CD4-positive, alpha-beta memory T cell (primary cell): ENCODE results near the gene DEXI. TPM values are rescaled to one million over a fixed set of nuclear protein-coding genes. Genes with fewer than 3 reads are reported as not detected.
A peak's percentile ranks its signal among the peaks of the same experiment; 100 is the strongest.

Experiments
- CTCF ChIA-PET: fragments of 350-600 bp; sonication (Branson Sonifier 250); formaldehyde crosslinking; loops from one replicate; lab custom pipeline; 2021; ENCODE audit warnings: inconsistent platforms; ENCODE audit not compliant: partially characterized antibody; lab: Charles Lee
- POLR2A ChIA-PET: fragments of 350-600 bp; sonication (Branson Sonifier 250); formaldehyde crosslinking; loops from one replicate; lab custom pipeline; 2021; ENCODE audit not compliant: partially characterized antibody; lab: Charles Lee
- DNase-seq, 5 donors: peaks; one replicate each; pipeline versions ENCODE4 v3.0.0 to v3.0.0-alpha.2; 2020 to 2022; ENCODE audit warnings: mixed read lengths in 1 of 5
- H3K27ac ChIP-seq: one replicate; pipeline ENCODE4 v1.7.0; 2013; ENCODE audit warnings: low read depth, low read length
- H3K27me3 ChIP-seq: 2 replicates; pipeline ENCODE4 v1.7.0; 2013; ENCODE audit warnings: mild to moderate bottlenecking, low read length, moderate library complexity; ENCODE audit not compliant: insufficient read depth
- H3K36me3 ChIP-seq: 2 replicates; pipeline ENCODE4 v1.7.0; 2013; ENCODE audit warnings: mild to moderate bottlenecking, low read length, moderate library complexity; ENCODE audit not compliant: insufficient read depth
- H3K4me1 ChIP-seq: 2 replicates; pipeline ENCODE4 v1.7.0; 2013; ENCODE audit warnings: mild to moderate bottlenecking, low read length, moderate library complexity; ENCODE audit not compliant: insufficient read depth
- H3K4me3 ChIP-seq, 2 donors: one replicate each; pipeline ENCODE4 v1.7.0; 2013; ENCODE audit warnings: low read length in 2 of 2, mild to moderate bottlenecking in 1 of 2
- H3K9me3 ChIP-seq, 2 donors: one replicate each; pipeline ENCODE4 v1.7.0; 2013; ENCODE audit warnings: low read length in 2 of 2, control low read depth in 1 of 2; ENCODE audit not compliant: control insufficient read depth in 1 of 2
- H3K27ac Mint-ChIP-seq, 7 donors: one replicate each; pipeline ENCODE4 v1.8.0; 2020 to 2021; ENCODE audit warnings: mixed read lengths in 7 of 7, mild to moderate bottlenecking in 6 of 7, inconsistent platforms in 3 of 7, moderate library complexity in 3 of 7
- H3K27me3 Mint-ChIP-seq, 2 donors: one replicate each; pipeline ENCODE4 v1.8.0; 2020 to 2021; ENCODE audit warnings: mixed read lengths in 2 of 2
- H3K36me3 Mint-ChIP-seq, 2 donors: one replicate each; pipeline ENCODE4 v1.8.0; 2020 to 2021; ENCODE audit warnings: mixed read lengths in 2 of 2, inconsistent platforms in 1 of 2, mild to moderate bottlenecking in 1 of 2
- H3K4me1 Mint-ChIP-seq, 4 donors: one replicate each; pipeline ENCODE4 v1.8.0; 2020 to 2021; ENCODE audit warnings: mixed read lengths in 4 of 4, mild to moderate bottlenecking in 1 of 4
- H3K4me3 Mint-ChIP-seq, 8 donors: one replicate each; pipeline ENCODE4 v1.8.0; 2020 to 2021; ENCODE audit warnings: mixed read lengths in 8 of 8, mild to moderate bottlenecking in 7 of 8, moderate library complexity in 6 of 8, inconsistent platforms in 3 of 8
- H3K9me3 Mint-ChIP-seq, 8 donors: one replicate each; pipeline ENCODE4 v1.8.0; 2020 to 2021; ENCODE audit warnings: mixed read lengths in 8 of 8, mild to moderate bottlenecking in 5 of 8, inconsistent platforms in 3 of 8, moderate library complexity in 1 of 8
- intact Hi-C: fragments of 100-400 bp; cut with micrococcal nuclease; formaldehyde crosslinking; loops from one replicate; pipeline ENCODE4 v1.15.1; 2023
- polyA plus RNA-seq, 2 donors: library from polyadenylated mRNA; unstranded; fragments of 300-500 nt; fragmentation: Illumina TruSeq; gene quantifications; one replicate each; pipeline ENCODE4 v1.2.3, GENCODE V29; 2021
- total RNA-seq, 2 experiments: library from RNA; stranded (reverse); gene quantifications; one replicate each; pipeline ENCODE4 v1.2.3, GENCODE V29; 2021

The DEXI gene
- total and polyA plus RNA-seq, 4 experiments from 2014 or later: 37.9 to 66.3 (median 50.7) TPM

DNA sequence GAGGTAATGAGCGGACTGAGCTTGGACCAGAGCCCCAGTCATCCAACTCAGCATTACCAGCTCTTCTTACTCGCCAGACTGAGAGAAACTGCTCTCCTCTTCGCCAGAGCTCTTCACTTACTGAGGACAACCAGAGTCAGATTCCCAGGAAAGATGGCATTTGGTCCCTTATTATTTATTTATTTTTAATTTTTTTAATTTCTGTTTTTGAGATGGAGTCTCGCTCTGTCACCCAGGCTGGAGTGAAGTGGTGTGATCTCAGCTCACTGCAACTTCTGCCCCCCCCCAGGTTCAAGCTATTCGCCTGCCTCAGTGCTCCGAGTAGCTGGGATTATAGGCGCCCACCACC lies 23.3 kb downstream of the DEXI start:
- Mint-ChIP-seq H3K4me3 (no peak overlapping the region), H3K27ac (peak overlapping the region in 1 of 7 donors; percentile 11), H3K4me1 (peaks cover 0 to 6% (median 4%) of the 10 kb centered on the region in 4 donors), H3K9me3 (peaks cover 0 to 2% (median 0%) of the 10 kb centered on the region in 8 donors), H3K27me3 (peaks cover 0 to 2% of the 10 kb centered on the region in 2 donors), H3K36me3 (peaks cover 0 to 9% of the 10 kb centered on the region in 2 donors)
- CTCF ChIA-PET: interaction anchor here (0.6 to 2.7 kb wide), 20 partner anchors 9 to 1177 kb away, joined by 3 to 18 read pairs (median 4); partner anchors contain the start of gene DEXI
- DNase-seq: no peak
- no peaks in the 10 kb centered on the region for H3K4me1 ChIP-seq
- POLR2A ChIA-PET: no interaction called here
- no peak overlapping the region for H3K27ac ChIP-seq
- no peaks in the 10 kb centered on the region for H3K36me3 ChIP-seq
- no peaks in the 10 kb centered on the region for H3K9me3 ChIP-seq
- no peaks in the 10 kb centered on the region for H3K27me3 ChIP-seq
- intact Hi-C loops: no loop called here
- no peak overlapping the region for H3K4me3 ChIP-seq

DNA sequence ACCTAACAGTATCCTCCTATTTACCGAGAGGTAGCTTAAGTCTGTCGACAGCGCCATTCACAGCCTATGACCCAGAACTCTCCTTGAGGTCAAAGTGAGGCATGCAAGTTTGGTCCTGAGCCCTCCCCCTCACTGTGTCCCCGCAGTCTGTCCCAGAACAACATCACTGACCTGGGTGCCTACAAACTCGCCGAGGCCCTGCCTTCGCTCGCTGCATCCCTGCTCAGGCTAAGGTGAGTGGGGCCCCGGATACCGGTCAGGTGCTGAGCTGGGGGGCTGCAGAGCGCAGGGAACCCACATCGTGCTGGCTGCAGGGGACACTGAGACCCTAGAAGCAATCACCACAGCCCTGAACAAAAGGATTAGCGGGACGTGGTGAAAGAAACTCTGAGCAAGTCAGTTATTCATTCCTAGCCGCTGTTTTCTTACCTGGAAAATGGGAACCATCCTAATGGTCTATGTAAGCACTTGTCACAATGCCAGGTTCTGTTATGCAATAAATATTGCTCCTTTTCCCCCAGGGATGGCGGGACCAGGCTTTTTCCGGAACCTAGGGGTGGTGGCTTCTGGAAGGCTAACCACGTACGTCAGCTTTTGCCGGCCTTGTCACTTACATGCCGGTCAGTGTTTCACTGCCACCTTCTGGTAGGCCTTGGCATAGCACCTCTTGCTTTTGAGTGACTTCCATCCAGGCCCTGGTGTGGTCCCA lies 23.8 kb downstream of the DEXI start:
- no peaks in the 10 kb centered on the region for H3K9me3 ChIP-seq
- Mint-ChIP-seq H3K27ac (peak overlapping the region in 1 of 7 donors; percentile 11), H3K9me3 (peaks cover 0 to 2% (median 0%) of the 10 kb centered on the region in 8 donors), H3K4me1 (peaks cover 0 to 6% (median 4%) of the 10 kb centered on the region in 4 donors), H3K4me3 (peak overlapping the region in 2 of 8 donors; percentile 40 to 43), H3K27me3 (peaks cover 0 to 2% of the 10 kb centered on the region in 2 donors), H3K36me3 (peaks cover 0 to 5% of the 10 kb centered on the region in 2 donors)
- ChIA-PET POLR2A (no interaction called here), CTCF (interaction anchor here (0.6 to 2.7 kb wide), 20 partner anchors 8 to 404 kb away, joined by 3 to 18 read pairs (median 4); partner anchors contain the start of gene DEXI)
- DNase-seq: peak; percentile 53 to 73 (median 59)
- H3K4me3 ChIP-seq: no peak overlapping the region
- H3K27ac ChIP-seq: no peak overlapping the region
- H3K36me3 ChIP-seq: no peaks in the 10 kb centered on the region
- H3K4me1 ChIP-seq: no peaks in the 10 kb centered on the region
- H3K27me3 ChIP-seq: no peaks in the 10 kb centered on the region
- intact Hi-C loops: no loop called here

DNA sequence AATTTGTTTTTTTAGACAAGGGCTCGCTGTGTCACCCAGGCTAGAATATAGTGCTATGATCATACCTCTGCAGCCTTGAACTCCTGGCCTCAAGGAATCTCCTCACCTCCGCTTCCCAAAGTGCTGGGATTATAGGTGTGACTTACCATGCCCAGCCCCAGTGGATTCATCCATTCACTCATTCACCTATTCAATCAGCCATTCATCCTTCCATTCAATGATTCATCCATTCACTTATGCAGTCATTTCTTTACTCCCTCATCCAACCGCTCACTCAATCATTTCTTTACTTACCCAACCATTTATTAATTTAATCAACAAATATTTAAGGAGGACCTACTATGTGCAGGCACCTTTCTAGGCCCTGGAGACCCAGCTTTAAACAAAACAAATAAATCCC lies 25.7 kb downstream of the DEXI start:
- peaks cover 0 to 6% (median 4%) of the 10 kb centered on the region in 4 donors for H3K4me1 Mint-ChIP-seq
- Histone ChIP-seq H3K27me3 (no peaks in the 10 kb centered on the region), H3K4me3 (no peak overlapping the region), H3K27ac (no peak overlapping the region), H3K9me3 (no peaks in the 10 kb centered on the region), H3K4me1 (no peaks in the 10 kb centered on the region), H3K36me3 (no peaks in the 10 kb centered on the region)
- intact Hi-C loops: no loop called here
- peak overlapping the region in 1 of 7 donors; percentile 30 for H3K27ac Mint-ChIP-seq
- peaks cover 0 to 2% (median 0%) of the 10 kb centered on the region in 8 donors for H3K9me3 Mint-ChIP-seq
- POLR2A ChIA-PET: no interaction called here
- H3K27me3 Mint-ChIP-seq: peaks cover 0 to 2% of the 10 kb centered on the region in 2 donors
- DNase-seq: no peak
- no peaks in the 10 kb centered on the region for H3K36me3 Mint-ChIP-seq
- H3K4me3 Mint-ChIP-seq: no peak overlapping the region
- CTCF ChIA-PET: no interaction called here

DNA sequence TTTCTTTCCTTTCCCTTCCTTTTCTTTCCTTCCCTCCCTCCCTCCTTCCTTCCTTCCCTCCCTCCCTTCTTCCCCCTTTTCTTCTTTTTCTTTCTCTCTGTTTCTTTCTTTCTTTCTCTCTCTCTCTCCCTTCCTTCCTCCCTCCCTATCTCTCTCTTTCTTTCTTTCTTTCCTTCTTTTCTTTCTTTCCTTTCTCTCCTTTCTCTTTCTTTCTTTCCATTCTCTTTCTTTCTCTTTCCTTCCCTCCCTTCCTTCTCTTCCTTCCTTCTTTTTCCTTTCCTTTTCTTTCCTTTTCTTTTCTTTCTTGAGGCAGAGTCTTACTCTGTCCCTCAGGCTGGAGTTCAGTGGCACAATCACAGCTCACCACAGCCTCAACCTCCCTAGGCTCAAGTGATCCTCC lies 31.0 kb downstream of the DEXI start:
- no peaks in the 10 kb centered on the region for H3K9me3 ChIP-seq
- Mint-ChIP-seq H3K36me3 (no peaks in the 10 kb centered on the region), H3K4me3 (no peak overlapping the region), H3K9me3 (peaks cover 0 to 2% (median 0%) of the 10 kb centered on the region in 8 donors), H3K27me3 (peaks cover 0 to 2% of the 10 kb centered on the region in 2 donors), H3K27ac (no peak overlapping the region), H3K4me1 (no peaks in the 10 kb centered on the region)
- ChIA-PET CTCF (interaction anchor here (1.4 kb wide), 1 partner anchor 8 kb away, joined by 4 read pairs; no protein-coding TSS in a partner anchor), POLR2A (no interaction called here)
- H3K4me1 ChIP-seq: no peaks in the 10 kb centered on the region
- DNase-seq: no peak
- no peak overlapping the region for H3K4me3 ChIP-seq
- H3K27me3 ChIP-seq: no peaks in the 10 kb centered on the region
- intact Hi-C loops: no loop called here
- H3K27ac ChIP-seq: no peak overlapping the region
- no peaks in the 10 kb centered on the region for H3K36me3 ChIP-seq

DNA sequence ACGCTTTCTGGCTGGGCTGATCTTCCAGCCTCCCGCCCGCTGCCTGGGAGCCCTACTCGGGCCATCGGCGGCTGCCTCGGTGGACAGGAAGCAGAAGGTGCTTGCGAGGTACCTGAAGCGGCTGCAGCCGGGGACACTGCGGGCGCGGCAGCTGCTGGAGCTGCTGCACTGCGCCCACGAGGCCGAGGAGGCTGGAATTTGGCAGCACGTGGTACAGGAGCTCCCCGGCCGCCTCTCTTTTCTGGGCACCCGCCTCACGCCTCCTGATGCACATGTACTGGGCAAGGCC lies 34.6 kb downstream of the DEXI start:
- no peak overlapping the region for H3K27ac Mint-ChIP-seq
- no peak for DNase-seq
- Histone ChIP-seq H3K4me3 (no peak overlapping the region), H3K9me3 (no peaks in the 10 kb centered on the region), H3K27me3 (no peaks in the 10 kb centered on the region), H3K36me3 (no peaks in the 10 kb centered on the region), H3K4me1 (no peaks in the 10 kb centered on the region), H3K27ac (no peak overlapping the region)
- intact Hi-C loops: no loop called here
- H3K36me3 Mint-ChIP-seq: peaks cover 1 to 4% of the 10 kb centered on the region in 2 donors
- no peaks in the 10 kb centered on the region for H3K27me3 Mint-ChIP-seq
- no peaks in the 10 kb centered on the region for H3K4me1 Mint-ChIP-seq
- ChIA-PET POLR2A (no interaction called here), CTCF (interaction anchor here (0.7 to 3.1 kb wide), 2 partner anchors 11 to 984 kb away, joined by 4 to 18 read pairs; no protein-coding TSS in a partner anchor)
- H3K9me3 Mint-ChIP-seq: peaks cover 0 to 9% (median 6%) of the 10 kb centered on the region in 8 donors
- H3K4me3 Mint-ChIP-seq: no peak overlapping the region

DNA sequence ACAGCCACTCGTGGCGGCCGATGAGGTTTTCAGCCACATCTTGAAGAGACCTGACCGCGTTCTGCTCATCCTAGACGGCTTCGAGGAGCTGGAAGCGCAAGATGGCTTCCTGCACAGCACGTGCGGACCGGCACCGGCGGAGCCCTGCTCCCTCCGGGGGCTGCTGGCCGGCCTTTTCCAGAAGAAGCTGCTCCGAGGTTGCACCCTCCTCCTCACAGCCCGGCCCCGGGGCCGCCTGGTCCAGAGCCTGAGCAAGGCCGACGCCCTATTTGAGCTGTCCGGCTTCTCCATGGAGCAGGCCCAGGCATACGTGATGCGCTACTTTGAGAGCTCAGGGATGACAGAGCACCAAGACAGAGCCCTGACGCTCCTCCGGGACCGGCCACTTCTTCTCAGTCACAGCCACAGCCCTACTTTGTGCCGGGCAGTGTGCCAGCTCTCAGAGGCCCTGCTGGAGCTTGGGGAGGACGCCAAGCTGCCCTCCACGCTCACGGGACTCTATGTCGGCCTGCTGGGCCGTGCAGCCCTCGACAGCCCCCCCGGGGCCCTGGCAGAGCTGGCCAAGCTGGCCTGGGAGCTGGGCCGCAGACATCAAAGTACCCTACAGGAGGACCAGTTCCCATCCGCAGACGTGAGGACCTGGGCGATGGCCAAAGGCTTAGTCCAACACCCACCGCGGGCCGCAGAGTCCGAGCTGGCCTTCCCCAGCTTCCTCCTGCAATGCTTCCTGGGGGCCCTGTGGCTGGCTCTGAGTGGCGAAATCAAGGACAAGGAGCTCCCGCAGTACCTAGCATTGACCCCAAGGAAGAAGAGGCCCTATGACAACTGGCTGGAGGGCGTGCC lies 35.1 kb downstream of the DEXI start:
- peaks cover 0 to 11% (median 7%) of the 10 kb centered on the region in 8 donors for H3K9me3 Mint-ChIP-seq
- H3K27ac Mint-ChIP-seq: no peak overlapping the region
- intact Hi-C loops: no loop called here
- H3K27me3 ChIP-seq: no peaks in the 10 kb centered on the region
- H3K36me3 Mint-ChIP-seq: peaks cover 1 to 6% of the 10 kb centered on the region in 2 donors
- H3K4me3 ChIP-seq: no peak overlapping the region
- no peaks in the 10 kb centered on the region for H3K4me1 ChIP-seq
- ChIA-PET CTCF (interaction anchor here (0.7 to 3.1 kb wide), 2 partner anchors 11 to 984 kb away, joined by 4 to 18 read pairs; no protein-coding TSS in a partner anchor), POLR2A (no interaction called here)
- H3K27me3 Mint-ChIP-seq: peaks cover 0 to 2% of the 10 kb centered on the region in 2 donors
- H3K4me3 Mint-ChIP-seq: no peak overlapping the region
- H3K9me3 ChIP-seq: no peaks in the 10 kb centered on the region
- H3K36me3 ChIP-seq: no peaks in the 10 kb centered on the region
- H3K27ac ChIP-seq: no peak overlapping the region
- no peaks in the 10 kb centered on the region for H3K4me1 Mint-ChIP-seq
- DNase-seq: no peak

DNA sequence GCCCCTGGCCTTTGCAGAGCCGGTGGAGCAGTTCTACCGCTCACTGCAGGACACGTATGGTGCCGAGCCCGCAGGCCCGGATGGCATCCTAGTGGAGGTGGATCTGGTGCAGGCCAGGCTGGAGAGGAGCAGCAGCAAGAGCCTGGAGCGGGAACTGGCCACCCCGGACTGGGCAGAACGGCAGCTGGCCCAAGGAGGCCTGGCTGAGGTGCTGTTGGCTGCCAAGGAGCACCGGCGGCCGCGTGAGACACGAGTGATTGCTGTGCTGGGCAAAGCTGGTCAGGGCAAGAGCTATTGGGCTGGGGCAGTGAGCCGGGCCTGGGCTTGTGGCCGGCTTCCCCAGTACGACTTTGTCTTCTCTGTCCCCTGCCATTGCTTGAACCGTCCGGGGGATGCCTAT lies 35.8 kb downstream of the DEXI start:
- no peaks in the 10 kb centered on the region for H3K36me3 ChIP-seq
- CTCF ChIA-PET: interaction anchor here (3.1 kb wide), 1 partner anchor 12 kb away, joined by 18 read pairs; no protein-coding TSS in a partner anchor
- no peaks in the 10 kb centered on the region for H3K4me1 Mint-ChIP-seq

More for the DNA sequence above, 35.8 kb downstream of the DEXI start:
- Histone ChIP-seq H3K4me1 (no peaks in the 10 kb centered on the region), H3K27ac (no peak overlapping the region), H3K27me3 (no peaks in the 10 kb centered on the region), H3K9me3 (no peaks in the 10 kb centered on the region), H3K4me3 (no peak overlapping the region)
- POLR2A ChIA-PET: no interaction called here
- peaks cover 1 to 6% of the 10 kb centered on the region in 2 donors for H3K36me3 Mint-ChIP-seq
- H3K27ac Mint-ChIP-seq: no peak overlapping the region
- intact Hi-C loops: no loop called here
- H3K4me3 Mint-ChIP-seq: no peak overlapping the region
- H3K27me3 Mint-ChIP-seq: peaks cover 0 to 2% of the 10 kb centered on the region in 2 donors
- no peak for DNase-seq
- H3K9me3 Mint-ChIP-seq: peaks cover 0 to 11% (median 7%) of the 10 kb centered on the region in 8 donors
